ENCODE data around the gene KCNQ1. TPM values are rescaled to one million over a fixed set of nuclear protein-coding genes. Genes with fewer than 3 reads are reported as not detected.

The KCNQ1 gene
- total RNA-seq, 1 donor from 2014 or later, result 0.16 TPM

DNA sequence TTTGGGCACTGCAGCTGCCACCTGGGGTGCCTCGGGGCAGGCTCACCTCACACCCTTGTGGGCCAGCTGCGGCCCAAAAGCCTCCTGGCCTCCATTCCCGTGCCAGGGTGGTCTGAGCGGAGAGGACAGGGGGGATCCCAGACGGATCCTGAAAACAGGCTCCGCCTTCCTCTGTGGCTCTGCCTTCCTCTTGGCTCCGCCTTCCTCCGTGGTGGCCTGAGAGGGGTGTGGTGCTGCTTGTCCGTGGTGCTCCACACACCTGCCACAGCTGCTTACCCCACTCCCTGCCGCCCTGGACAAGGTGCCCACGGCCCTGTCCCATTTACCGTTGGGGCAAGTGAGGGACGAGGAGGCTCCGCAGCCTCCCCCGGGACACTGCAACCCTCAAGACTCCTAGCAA is 278.1 kb downstream of the KCNQ1 start:
- Mint-ChIP-seq H3K36me3 (ENCODE audit: unreplicated experiment) (no peaks in the 10 kb centered on the region), H3K4me3 (ENCODE audit: unreplicated experiment) (no peak overlapping the region), H3K27me3 (ENCODE audit: unreplicated experiment) (peaks cover 32% of the 10 kb centered on the region), H3K27ac (ENCODE audit: unreplicated experiment) (no peak overlapping the region), H3K9me3 (ENCODE audit: unreplicated experiment) (no peaks in the 10 kb centered on the region), H3K4me1 (ENCODE audit: unreplicated experiment) (peaks cover 4% of the 10 kb centered on the region)
- TF ChIP-seq, protein P1, sequence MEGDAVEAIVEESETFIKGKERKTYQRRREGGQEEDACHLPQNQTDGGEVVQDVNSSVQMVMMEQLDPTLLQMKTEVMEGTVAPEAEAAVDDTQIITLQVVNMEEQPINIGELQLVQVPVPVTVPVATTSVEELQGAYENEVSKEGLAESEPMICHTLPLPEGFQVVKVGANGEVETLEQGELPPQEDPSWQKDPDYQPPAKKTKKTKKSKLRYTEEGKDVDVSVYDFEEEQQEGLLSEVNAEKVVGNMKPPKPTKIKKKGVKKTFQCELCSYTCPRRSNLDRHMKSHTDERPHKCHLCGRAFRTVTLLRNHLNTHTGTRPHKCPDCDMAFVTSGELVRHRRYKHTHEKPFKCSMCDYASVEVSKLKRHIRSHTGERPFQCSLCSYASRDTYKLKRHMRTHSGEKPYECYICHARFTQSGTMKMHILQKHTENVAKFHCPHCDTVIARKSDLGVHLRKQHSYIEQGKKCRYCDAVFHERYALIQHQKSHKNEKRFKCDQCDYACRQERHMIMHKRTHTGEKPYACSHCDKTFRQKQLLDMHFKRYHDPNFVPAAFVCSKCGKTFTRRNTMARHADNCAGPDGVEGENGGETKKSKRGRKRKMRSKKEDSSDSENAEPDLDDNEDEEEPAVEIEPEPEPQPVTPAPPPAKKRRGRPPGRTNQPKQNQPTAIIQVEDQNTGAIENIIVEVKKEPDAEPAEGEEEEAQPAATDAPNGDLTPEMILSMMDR (IDR thresholded peaks at IDR 0.05), result no peak
- no peak for DNase-seq (ENCODE audit: extremely low spot score, unreplicated experiment)

DNA sequence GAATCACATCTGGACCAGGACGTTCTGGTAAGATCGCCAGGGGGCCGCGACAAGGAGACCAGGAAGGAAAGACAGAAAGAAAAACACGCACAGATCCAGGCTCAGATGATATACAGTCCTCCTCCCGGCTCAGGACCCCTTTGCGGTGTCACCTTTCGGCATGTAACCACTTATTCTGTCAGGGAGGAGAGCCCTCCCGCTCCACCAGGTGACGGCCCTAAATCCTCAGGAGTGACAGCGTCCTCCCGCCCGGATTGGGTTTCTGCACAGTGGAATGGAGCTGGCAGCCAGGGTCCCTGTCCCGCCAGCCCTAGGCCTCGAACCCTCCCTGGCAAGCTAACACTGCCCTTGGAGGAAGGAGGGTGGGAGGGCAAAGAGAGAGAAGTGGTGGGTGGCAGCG is 279.3 kb downstream of the KCNQ1 start:
- DNase-seq (ENCODE audit: extremely low spot score, unreplicated experiment), result no peak
- H3K4me1 Mint-ChIP-seq (ENCODE audit: unreplicated experiment), result peaks cover 4% of the 10 kb centered on the region
- H3K27ac Mint-ChIP-seq (ENCODE audit: unreplicated experiment), result no peak overlapping the region
- H3K4me3 Mint-ChIP-seq (ENCODE audit: unreplicated experiment), result no peak overlapping the region
- no peaks in the 10 kb centered on the region for H3K36me3 Mint-ChIP-seq (ENCODE audit: unreplicated experiment)
- TF ChIP-seq, protein P1 (IDR thresholded peaks at IDR 0.05), result no peak
- peaks cover 34% of the 10 kb centered on the region for H3K27me3 Mint-ChIP-seq (ENCODE audit: unreplicated experiment)
- no peaks in the 10 kb centered on the region for H3K9me3 Mint-ChIP-seq (ENCODE audit: unreplicated experiment)

DNA sequence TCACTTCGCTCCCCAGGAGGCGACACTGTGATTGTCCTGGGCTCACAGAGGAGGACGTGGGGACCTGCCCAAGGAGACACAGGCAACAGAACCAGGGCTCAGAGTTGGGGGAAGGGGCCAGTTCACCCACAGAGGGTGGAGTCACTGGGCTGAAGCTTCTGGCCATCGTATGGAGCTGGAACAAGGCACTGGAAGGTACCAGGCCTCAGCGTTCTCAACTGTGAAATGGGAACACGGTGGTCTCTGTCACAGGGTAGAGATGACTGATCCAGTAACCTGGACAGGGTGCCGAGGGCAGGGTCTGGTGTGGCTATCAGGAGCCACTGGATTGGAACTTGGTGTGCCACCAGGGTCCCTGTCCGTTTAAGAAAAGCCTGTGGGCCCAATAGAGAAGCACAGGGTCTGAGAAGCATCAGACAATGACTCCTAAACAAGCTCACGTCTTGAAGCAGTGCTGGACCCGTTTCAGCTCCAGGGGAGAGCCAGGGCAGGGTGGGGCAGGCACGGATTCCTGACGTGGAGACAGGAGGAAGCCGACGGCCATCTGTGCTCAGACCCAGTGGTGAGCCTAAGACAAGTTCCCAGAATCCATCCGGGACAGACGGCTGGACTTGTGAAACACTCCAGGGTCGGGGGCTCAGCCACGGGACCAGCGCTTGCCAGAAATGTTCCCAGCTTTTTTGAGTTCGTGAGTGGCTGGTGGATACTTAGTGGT is 280.0 kb downstream of the KCNQ1 start:
- TF ChIP-seq, protein P1 (IDR thresholded peaks at IDR 0.05), result no peak
- Mint-ChIP-seq H3K27me3 (ENCODE audit: unreplicated experiment) (peaks cover 34% of the 10 kb centered on the region), H3K4me3 (ENCODE audit: unreplicated experiment) (no peak overlapping the region), H3K9me3 (ENCODE audit: unreplicated experiment) (no peaks in the 10 kb centered on the region), H3K4me1 (ENCODE audit: unreplicated experiment) (peaks cover 4% of the 10 kb centered on the region), H3K36me3 (ENCODE audit: unreplicated experiment) (no peaks in the 10 kb centered on the region), H3K27ac (ENCODE audit: unreplicated experiment) (no peak overlapping the region)
- no peak for DNase-seq (ENCODE audit: extremely low spot score, unreplicated experiment)

DNA sequence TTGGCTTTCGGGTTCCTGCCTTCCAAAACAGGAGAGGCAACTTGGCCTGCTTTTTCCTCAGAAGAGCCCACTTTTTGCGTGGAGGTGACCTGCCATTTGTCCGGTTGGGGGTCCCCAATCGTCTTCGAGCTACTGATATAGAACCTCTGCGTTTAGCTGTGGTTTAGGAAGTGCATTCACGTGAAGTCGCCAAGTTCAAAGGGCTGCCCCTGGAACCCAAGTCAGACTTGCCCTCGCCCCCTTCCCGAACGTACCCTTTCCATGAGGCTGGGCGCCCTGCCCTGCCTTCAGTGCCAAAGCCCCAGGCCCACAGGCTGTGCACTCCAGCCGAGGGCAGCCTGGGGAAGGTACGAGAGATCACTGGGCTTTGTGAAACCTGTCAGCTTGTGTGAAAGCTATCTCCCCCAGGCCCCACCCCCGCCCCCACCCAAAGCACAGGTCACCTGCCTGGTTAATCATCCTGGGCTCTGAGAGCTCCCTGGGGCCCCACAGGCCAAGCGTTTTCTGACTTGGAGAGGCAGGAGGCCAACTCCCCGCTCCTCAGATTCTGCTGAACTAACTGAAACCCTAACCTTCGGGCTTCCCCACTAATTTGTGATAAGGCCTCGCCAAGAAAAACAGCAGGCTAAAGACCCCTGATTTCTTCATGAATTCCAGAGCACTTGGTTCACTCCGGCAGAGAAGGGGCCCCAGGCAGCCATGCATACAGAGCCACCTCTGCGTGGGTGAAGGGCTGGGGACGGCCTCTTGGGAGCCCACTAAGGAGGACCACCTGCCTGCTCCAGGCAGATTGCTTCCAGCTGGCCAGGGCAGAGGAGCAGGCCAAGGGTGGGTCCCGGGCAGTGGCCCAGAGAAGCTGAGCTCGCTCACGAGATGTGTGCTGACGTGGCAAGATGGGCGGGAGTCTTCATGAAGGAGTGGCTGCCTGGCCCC is 280.8 kb downstream of the KCNQ1 start:
- no peak overlapping the region for H3K4me3 Mint-ChIP-seq (ENCODE audit: unreplicated experiment)
- peaks cover 32% of the 10 kb centered on the region for H3K27me3 Mint-ChIP-seq (ENCODE audit: unreplicated experiment)
- H3K27ac Mint-ChIP-seq (ENCODE audit: unreplicated experiment), result no peak overlapping the region
- no peaks in the 10 kb centered on the region for H3K9me3 Mint-ChIP-seq (ENCODE audit: unreplicated experiment)
- TF ChIP-seq, protein P1 (IDR thresholded peaks at IDR 0.05), result no peak
- H3K4me1 Mint-ChIP-seq (ENCODE audit: unreplicated experiment), result peaks cover 4% of the 10 kb centered on the region
- no peak for DNase-seq (ENCODE audit: extremely low spot score, unreplicated experiment)
- H3K36me3 Mint-ChIP-seq (ENCODE audit: unreplicated experiment), result no peaks in the 10 kb centered on the region

DNA sequence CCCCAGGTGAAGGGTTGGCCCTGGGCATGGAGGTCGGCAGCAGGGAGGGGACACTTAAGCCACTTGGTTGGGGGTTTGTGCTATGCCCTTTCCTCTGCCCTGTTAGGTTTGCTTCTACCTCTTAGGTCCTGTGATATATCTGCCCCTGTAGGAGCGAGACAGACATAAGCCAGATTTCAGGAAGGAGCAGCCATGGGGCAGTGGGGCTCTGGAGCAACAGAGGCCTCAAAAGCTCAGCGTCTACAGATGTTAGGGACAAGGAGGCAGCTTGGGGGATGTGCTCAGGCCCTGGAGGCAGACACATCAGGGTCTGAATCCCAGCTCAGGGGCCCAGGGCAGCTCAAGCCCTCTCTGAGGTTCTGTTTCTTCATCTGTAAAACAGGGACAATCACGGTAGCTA is 282.2 kb downstream of the KCNQ1 start:
- Mint-ChIP-seq H3K36me3 (ENCODE audit: unreplicated experiment) (no peaks in the 10 kb centered on the region), H3K4me3 (ENCODE audit: unreplicated experiment) (no peak overlapping the region), H3K4me1 (ENCODE audit: unreplicated experiment) (peaks cover 6% of the 10 kb centered on the region), H3K27ac (ENCODE audit: unreplicated experiment) (no peak overlapping the region), H3K27me3 (ENCODE audit: unreplicated experiment) (peaks cover 30% of the 10 kb centered on the region), H3K9me3 (ENCODE audit: unreplicated experiment) (no peaks in the 10 kb centered on the region)
- DNase-seq (ENCODE audit: extremely low spot score, unreplicated experiment), result no peak
- TF ChIP-seq, protein P1 (IDR thresholded peaks at IDR 0.05), result no peak

Measured in osteocyte (in vitro differentiated cells).